ENCODE measurements around the gene TRIM40. TPM values are rescaled to one million over a fixed set of nuclear protein-coding genes. Genes with fewer than 3 reads are reported as not detected.
A peak's percentile ranks its signal among the peaks of the same experiment; 100 is the strongest.
"Not testable (repeated sequence)": the region's sequence is repeated elsewhere in the genome, so short reads cannot be mapped to it uniquely, and the experiment has no call there.

The TRIM40 gene
- total RNA-seq, 2 experiments from 2014 or later: not detected

GRCh38 chr6:30165238-30165637 is 29.3 kb downstream of the TRIM40 start:
- CTCF ChIA-PET: interaction anchor here (1.1 kb wide), 1 partner anchor 34 kb away, joined by 3 read pairs; no protein-coding TSS in a partner anchor
- peaks cover 44% of the 10 kb centered on the region for H3K4me1 Mint-ChIP-seq
- H3K36me3 Mint-ChIP-seq (ENCODE audit: low read depth); POLR2A ChIA-PET; H3K4me3 Mint-ChIP-seq; H3K27ac Mint-ChIP-seq; DNase-seq; H3K9me3 Mint-ChIP-seq: not testable (repeated sequence)
- H3K27me3 Mint-ChIP-seq: peaks cover 17% of the 10 kb centered on the region

- Mint-ChIP-seq H3K4me1 (peaks cover 46% of the 10 kb centered on the region), H3K9me3 (no peaks in the 10 kb centered on the region), H3K27ac (no peak overlapping the region), H3K36me3 (ENCODE audit: low read depth) (no peaks in the 10 kb centered on the region), H3K27me3 (peaks cover 30% of the 10 kb centered on the region), H3K4me3 (no peak overlapping the region)
- POLR2A ChIA-PET: no interaction called here
- CTCF ChIA-PET: interaction anchor here (2.6 to 3.1 kb wide), 2 partner anchors 35 to 64 kb away, joined by 9 to 21 read pairs; no protein-coding TSS in a partner anchor
- peak; percentile 32 for DNase-seq
These were observed 31.2 kb downstream of the TRIM40 start for GRCh38 chr6:30167101-30167500.

GRCh38 chr6:30168741-30169140 is 32.8 kb downstream of the TRIM40 start:
- CTCF ChIA-PET: interaction anchor here (2.6 to 3.1 kb wide), 2 partner anchors 37 to 66 kb away, joined by 9 to 21 read pairs; no protein-coding TSS in a partner anchor
- no peak for DNase-seq
- POLR2A ChIA-PET: no interaction called here
- H3K4me1 Mint-ChIP-seq: peaks cover 31% of the 10 kb centered on the region
- no peak overlapping the region for H3K27ac Mint-ChIP-seq
- peaks cover 39% of the 10 kb centered on the region for H3K27me3 Mint-ChIP-seq
- H3K36me3 Mint-ChIP-seq (ENCODE audit: low read depth): no peaks in the 10 kb centered on the region
- no peaks in the 10 kb centered on the region for H3K9me3 Mint-ChIP-seq
- no peak overlapping the region for H3K4me3 Mint-ChIP-seq

GRCh38 chr6:30169658-30170614 is 34.0 kb downstream of the TRIM40 start:
- Mint-ChIP-seq H3K27me3 (peaks cover 41% of the 10 kb centered on the region), H3K4me1 (peaks cover 23% of the 10 kb centered on the region), H3K36me3 (ENCODE audit: low read depth) (no peaks in the 10 kb centered on the region), H3K4me3 (no peak overlapping the region), H3K27ac (no peak overlapping the region), H3K9me3 (no peaks in the 10 kb centered on the region)
- no peak for DNase-seq
- CTCF ChIA-PET: interaction anchor here (0.9 to 2.1 kb wide), 4 partner anchors 39 to 104 kb away, joined by 3 to 14 read pairs (median 4); no protein-coding TSS in a partner anchor
- POLR2A ChIA-PET: interaction anchor here (1.0 to 1.1 kb wide), 2 partner anchors 11 to 67 kb away, joined by 3 to 4 read pairs; no protein-coding TSS in a partner anchor

GRCh38 chr6:30171677-30172471 is 35.9 kb downstream of the TRIM40 start:
- Mint-ChIP-seq H3K27me3 (peaks cover 55% of the 10 kb centered on the region), H3K9me3 (no peaks in the 10 kb centered on the region), H3K27ac (no peak overlapping the region), H3K4me1 (peaks cover 19% of the 10 kb centered on the region), H3K4me3 (no peak overlapping the region), H3K36me3 (ENCODE audit: low read depth) (no peaks in the 10 kb centered on the region)
- POLR2A ChIA-PET: no interaction called here
- CTCF ChIA-PET: interaction anchor here (1.0 to 2.1 kb wide), 2 partner anchors 20 to 69 kb away, joined by 5 to 14 read pairs; no protein-coding TSS in a partner anchor
- DNase-seq: no peak

- Mint-ChIP-seq H3K4me1 (peaks cover 13% of the 10 kb centered on the region), H3K27ac (no peak overlapping the region), H3K27me3 (peaks cover 63% of the 10 kb centered on the region), H3K9me3 (no peaks in the 10 kb centered on the region), H3K36me3 (ENCODE audit: low read depth) (no peaks in the 10 kb centered on the region), H3K4me3 (no peak overlapping the region)
- DNase-seq: no peak
- ChIA-PET POLR2A (no interaction called here), CTCF (no interaction called here)
These were observed 36.7 kb downstream of the TRIM40 start for GRCh38 chr6:30172681-30173080.

GRCh38 chr6:30175765-30176164 is 39.8 kb downstream of the TRIM40 start:
- Mint-ChIP-seq H3K4me3 (no peak overlapping the region), H3K27me3 (peaks cover 65% of the 10 kb centered on the region), H3K9me3 (peaks cover 6% of the 10 kb centered on the region), H3K4me1 (peaks cover 7% of the 10 kb centered on the region), H3K36me3 (ENCODE audit: low read depth) (peaks cover 6% of the 10 kb centered on the region), H3K27ac (no peak overlapping the region)
- ChIA-PET POLR2A (no interaction called here), CTCF (interaction anchor here (1.0 kb wide), 1 partner anchor 71 kb away, joined by 3 read pairs; no protein-coding TSS in a partner anchor)
- DNase-seq: no peak

- Mint-ChIP-seq H3K36me3 (ENCODE audit: low read depth) (peaks cover 12% of the 10 kb centered on the region), H3K4me1 (peaks cover 5% of the 10 kb centered on the region), H3K9me3 (peaks cover 9% of the 10 kb centered on the region), H3K27me3 (peaks cover 50% of the 10 kb centered on the region), H3K4me3 (no peak overlapping the region), H3K27ac (no peak overlapping the region)
- POLR2A ChIA-PET: no interaction called here
- CTCF ChIA-PET: no interaction called here
- no peak for DNase-seq
These were observed 42.9 kb downstream of the TRIM40 start for GRCh38 chr6:30178837-30179236.

- peaks cover 43% of the 10 kb centered on the region for H3K27me3 Mint-ChIP-seq
These were observed 44.2 kb downstream of the TRIM40 start for GRCh38 chr6:30180145-30180544.

GRCh38 chr6:30184417-30185031 is 48.6 kb downstream of the TRIM40 start:
- no peak overlapping the region for H3K27ac Mint-ChIP-seq
- H3K36me3 Mint-ChIP-seq (ENCODE audit: low read depth): peaks cover 58% of the 10 kb centered on the region
- no peaks in the 10 kb centered on the region for H3K4me1 Mint-ChIP-seq
- no peak overlapping the region for H3K4me3 Mint-ChIP-seq
- DNase-seq: no peak
- H3K9me3 Mint-ChIP-seq: peaks cover 7% of the 10 kb centered on the region
- ChIA-PET CTCF (no interaction called here), POLR2A (no interaction called here)
- peaks cover 7% of the 10 kb centered on the region for H3K27me3 Mint-ChIP-seq

More at GRCh38 chr6:30180145-30180544, 44.2 kb downstream of the TRIM40 start:
- peaks cover 5% of the 10 kb centered on the region for H3K4me1 Mint-ChIP-seq
- no peak for DNase-seq
- ChIA-PET CTCF (interaction anchor here (0.9 kb wide), 1 partner anchor 10 kb away, joined by 4 read pairs; no protein-coding TSS in a partner anchor), POLR2A (no interaction called here)
- no peak overlapping the region for H3K27ac Mint-ChIP-seq
- no peak overlapping the region for H3K4me3 Mint-ChIP-seq
- H3K36me3 Mint-ChIP-seq (ENCODE audit: low read depth): peaks cover 24% of the 10 kb centered on the region
- H3K9me3 Mint-ChIP-seq: peaks cover 9% of the 10 kb centered on the region

GRCh38 chr6:30185846-30186484 is 50.0 kb downstream of the TRIM40 start:
- Mint-ChIP-seq H3K9me3 (peaks cover 1% of the 10 kb centered on the region), H3K4me3 (no peak overlapping the region), H3K4me1 (no peaks in the 10 kb centered on the region), H3K27ac (no peak overlapping the region), H3K36me3 (ENCODE audit: low read depth) (peaks cover 68% of the 10 kb centered on the region), H3K27me3 (peaks cover 1% of the 10 kb centered on the region)
- DNase-seq: no peak
- ChIA-PET POLR2A (no interaction called here), CTCF (no interaction called here)

GRCh38 chr6:30188541-30188940 is 52.6 kb downstream of the TRIM40 start:
- DNase-seq: no peak
- Mint-ChIP-seq H3K4me3 (no peak overlapping the region), H3K4me1 (no peaks in the 10 kb centered on the region), H3K9me3 (no peaks in the 10 kb centered on the region), H3K27ac (no peak overlapping the region), H3K27me3 (no peaks in the 10 kb centered on the region), H3K36me3 (ENCODE audit: low read depth) (peaks cover 83% of the 10 kb centered on the region)
- POLR2A ChIA-PET: no interaction called here
- CTCF ChIA-PET: no interaction called here
